OCI-M1 (cell line): ENCODE data around the gene DCAF11.

Experiments
- DNase-seq: peaks from one replicate; lab custom pipeline; 2025; lab: John Stamatoyannopoulos, UW

Gene DCAF11

DNA sequence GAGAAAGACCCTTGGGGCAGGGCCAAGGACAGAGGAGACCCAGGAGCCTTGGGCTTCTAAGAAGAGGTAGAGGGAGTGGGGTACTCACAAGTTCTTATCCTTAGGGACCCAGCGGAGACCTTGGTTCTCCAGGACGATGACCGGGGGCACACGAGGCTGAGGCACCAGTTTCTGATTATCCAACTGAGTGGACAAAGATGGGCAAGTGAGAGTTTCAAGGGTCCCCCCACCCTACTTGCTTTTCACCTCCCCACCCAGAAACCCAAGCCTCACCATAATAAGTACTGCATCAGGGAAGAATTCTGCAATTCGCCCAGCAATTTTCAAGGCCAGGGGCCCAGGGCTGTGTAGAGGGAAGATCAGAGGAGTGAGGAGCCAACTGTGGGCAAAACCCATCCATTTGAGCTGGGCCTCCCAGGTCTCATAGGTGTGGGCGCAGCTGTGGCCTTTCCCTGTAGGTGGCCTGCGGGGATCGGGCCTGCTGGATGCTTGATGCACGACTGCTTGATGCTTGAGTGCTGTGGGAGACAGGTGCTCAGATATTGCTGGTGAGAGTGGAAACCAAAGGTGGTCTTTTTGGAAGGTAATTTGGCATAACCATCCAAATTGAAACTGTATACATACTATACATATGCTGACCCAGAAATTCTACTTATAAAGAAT lies 24.8 kb downstream of the DCAF11 start:
- DNase-seq = no peak

DNA sequence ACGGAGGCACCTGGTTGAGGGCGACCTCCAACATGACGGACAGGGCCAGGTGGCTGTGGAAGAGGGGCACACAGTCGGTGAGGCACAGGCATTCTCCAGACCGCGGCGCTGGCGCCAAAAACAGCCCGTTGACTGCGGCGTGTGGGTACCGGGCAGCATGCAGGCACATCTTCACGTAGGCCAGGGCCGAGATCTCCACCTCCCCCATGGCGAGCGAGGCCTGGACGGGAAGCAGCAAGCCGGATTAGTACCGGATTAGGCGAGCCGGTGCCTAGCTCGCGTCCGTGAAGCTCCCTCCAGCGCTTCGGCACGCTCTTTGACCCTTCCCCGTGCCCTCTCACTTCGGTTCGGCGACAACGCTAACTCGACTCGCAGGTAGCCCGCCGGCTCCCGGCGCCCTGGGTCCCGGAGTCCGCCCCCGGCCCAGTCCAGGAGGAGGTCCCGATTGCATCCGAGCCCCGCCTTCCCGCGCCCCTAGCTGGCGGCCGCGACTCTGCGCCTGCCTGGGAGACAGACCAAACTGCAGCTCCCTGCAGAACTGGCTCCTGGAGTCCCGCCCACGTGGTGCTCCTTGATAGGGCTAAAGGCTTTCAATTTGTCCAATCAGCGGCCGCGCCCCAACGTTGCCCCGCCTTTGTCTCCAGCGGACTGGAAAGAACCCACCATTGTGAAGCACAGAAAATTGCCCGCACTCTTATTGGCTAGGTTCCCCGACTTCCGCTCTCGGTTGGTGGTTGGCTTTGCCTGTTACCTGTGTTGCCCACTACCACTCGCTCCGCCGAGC lies 26.7 kb downstream of the DCAF11 start, which contains the start of gene EMC9:
Gene EMC9 (minus strand): TSS at position 495 of the 784 bp plus-strand sequence. CDS start 287 bp downstream, at position 208.
- peak; percentile 99 for DNase-seq

DNA sequence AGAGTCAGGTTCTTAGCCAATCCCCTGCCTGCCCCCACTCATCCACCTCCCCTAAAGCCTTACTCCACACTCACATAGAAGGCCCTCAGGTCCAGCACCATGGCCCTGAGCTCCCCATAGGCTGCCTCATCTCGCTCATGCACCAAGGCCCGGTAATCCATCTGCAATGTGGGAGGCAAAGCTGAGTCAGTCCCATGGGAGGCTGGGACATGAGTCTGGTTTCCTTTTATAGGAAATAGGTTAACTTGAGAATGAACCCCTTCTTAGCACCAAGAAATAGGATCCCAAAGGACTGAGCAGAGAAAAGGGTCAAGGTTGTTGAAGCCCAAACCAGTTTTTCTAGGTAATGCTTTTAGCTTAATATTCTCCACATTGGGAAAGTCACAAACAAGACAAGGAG lies 28.9 kb downstream of the DCAF11 start:
- no peak for DNase-seq

DNA sequence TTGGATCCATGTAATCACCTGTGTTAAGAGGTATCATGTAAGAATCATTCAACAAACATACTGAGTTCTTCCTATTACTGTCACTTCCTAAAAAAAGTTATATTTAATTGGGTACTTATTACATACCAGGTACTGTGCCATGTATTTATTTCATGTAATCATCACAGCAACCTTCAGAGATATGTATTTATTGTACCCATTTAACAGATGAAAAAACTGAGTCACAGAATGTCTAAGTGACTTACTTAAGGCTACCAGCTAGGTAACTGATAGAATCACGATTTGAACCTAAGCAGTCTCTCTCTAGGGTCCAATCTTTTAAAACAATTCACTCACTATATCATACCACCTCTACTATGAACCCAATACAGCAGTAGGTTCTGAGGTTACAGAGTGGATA lies 29.9 kb downstream of the DCAF11 start:
- DNase-seq = no peak

DNA sequence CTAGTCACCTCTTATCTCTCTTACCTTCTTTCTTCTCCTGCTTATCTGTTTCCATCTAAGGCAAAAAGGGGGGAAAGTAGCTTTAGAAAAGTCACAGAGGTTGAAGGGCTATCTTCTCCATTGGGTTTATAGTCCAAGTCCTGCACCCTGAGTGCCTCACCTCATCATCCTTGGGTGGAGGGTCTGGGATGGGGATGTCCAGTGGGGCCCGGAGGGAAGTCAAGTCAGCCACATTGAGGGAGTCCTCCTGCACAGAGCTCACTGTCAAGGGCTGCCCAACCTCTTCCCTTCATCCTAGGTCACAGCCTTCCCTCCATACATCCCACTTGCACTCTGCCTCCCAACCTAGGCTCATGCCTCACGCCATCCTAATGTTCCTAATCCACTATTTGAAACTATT lies 30.6 kb downstream of the DCAF11 start:
- DNase-seq = no peak

DNA sequence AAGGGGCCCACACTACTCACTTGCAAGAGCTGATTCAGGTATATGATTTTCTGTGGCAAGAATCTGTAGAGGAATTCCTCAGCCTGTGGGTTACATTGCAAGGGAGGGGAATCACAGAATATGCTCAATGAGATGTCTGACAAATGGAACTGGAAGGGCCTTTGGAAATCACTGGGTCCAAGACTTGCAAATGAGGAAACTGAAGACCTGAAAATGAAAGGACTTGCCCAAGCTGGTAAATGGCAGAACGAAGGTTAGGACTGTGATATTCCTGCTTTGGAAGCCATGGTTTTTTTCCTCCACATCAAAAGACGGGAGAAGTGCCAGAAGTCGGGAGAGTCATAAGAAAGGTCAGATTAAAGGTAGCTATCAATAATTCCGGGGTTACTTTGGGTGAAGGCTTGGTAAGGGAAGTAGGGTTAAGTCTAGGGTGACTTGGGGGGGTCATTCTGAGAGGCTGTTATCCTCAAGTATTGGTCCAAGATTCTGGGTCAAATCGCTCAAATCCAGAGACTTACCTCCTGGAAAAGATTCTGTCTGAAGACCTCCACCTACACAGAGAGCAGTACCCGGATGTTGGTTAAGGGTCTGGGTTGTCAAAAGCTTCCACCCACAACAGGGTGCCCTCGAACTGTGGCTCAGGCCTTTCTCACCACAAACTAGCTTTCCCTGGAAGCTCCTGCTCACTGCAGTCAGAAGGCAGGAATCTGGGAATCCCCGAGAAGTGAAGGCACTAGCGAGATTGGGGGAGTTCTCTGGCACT lies 31.3 kb downstream of the DCAF11 start:
- DNase-seq = peak; percentile 59

DNA sequence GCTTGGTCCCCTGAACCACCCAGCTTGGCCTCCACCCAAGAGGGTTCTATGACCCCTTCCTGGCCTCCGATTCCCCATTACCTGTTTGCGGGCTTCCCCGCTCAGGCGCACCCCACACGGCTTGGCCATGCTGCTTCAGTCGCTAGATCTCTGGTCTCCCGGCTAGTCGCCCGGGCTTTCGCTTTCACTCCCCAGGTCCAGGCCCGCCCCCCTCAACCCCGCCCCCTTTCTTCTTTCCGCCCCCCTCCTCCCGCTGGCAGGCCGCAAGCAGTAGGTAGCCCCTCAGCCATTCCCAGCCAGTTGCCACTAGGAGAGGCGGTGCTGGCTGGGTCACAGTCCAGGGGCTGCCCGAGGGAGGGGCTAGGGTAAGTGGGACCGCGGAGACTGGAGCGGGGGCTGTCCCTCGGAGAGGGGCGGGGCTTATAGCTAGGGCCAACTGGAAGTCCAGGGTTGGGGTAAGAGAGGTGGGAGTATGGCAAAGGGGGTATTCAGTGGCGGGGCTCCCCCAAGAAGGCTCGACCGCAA lies 31.9 kb downstream of the DCAF11 start, which contains the start of gene PSME2:
Gene PSME2 (minus strand): TSS at position 158 of the 525 bp plus-strand sequence. CDS start 29 bp downstream, at position 129.
- peak; percentile 97 for DNase-seq

DNA sequence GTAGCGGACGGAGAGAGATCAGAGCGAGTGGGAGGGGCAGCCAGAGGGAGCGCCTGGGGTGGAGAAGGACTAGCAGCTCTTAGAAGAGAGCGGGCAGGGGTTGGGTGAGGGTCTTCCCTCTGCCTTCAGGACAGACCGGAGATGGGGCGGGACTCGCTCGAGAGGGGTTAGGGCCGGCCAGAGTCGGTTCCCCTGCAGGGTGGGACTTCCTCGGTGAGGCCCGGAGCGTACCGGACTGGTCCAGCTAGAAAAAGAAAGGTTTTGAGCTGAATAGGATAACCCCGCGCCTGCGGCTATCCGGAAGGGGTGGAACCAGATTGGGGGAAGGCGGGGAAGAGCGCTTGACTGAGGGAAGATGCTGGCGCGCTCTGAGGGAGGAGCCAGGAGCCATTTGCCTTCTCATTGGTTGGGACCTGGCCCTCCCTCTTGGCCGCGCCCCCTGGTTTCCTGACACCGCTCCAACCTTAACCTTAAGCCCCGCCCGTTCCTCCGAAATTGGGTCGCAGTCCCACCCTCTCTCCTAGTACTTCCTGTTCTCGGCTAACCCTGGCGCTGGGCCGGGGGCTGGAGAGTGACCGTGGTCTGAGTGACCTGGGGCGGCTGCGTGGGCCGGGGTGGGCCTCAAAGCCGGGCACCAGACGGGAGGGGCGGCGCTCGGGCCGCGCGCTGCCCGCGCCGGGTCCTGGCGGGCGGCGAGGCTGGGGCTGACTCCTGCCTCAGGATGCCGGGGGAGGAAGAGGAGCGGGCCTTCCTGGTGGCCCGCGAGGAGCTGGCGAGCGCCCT lies 32.6 kb downstream of the DCAF11 start, which contains the start of gene RNF31:
Gene RNF31 (plus strand): TSS at position 521 of the 783 bp plus-strand sequence. CDS start 201 bp downstream, at position 722.
- peak; percentile 98 for DNase-seq

DNA sequence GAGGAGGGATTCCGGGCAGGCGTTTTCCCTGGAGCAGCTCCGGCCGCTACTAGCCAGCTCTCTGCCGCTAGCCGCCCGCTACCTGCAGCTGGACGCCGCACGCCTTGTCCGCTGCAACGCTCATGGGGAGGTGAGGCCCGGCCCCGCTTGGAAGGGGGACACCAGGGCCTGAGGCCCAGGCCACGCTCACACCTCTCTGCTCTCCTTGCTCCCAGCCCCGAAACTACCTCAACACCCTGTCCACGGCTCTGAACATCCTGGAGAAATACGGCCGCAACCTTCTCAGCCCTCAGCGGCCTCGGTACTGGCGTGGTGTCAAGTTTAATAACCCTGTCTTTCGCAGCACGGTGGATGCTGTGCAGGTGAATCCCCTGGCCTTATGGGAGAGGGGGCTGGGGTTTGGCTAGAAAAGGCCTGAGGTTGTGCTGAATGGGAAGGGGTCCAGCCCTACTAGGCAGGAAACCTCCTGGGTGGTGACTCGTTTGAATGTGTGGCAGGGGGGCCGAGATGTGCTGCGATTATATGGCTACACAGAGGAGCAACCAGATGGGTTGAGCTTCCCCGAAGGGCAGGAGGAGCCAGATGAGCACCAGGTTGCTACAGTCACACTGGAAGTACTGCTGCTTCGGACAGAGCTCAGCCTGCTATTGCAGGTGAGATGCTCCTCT lies 33.3 kb downstream of the DCAF11 start:
- DNase-seq = peak; percentile 48

DNA sequence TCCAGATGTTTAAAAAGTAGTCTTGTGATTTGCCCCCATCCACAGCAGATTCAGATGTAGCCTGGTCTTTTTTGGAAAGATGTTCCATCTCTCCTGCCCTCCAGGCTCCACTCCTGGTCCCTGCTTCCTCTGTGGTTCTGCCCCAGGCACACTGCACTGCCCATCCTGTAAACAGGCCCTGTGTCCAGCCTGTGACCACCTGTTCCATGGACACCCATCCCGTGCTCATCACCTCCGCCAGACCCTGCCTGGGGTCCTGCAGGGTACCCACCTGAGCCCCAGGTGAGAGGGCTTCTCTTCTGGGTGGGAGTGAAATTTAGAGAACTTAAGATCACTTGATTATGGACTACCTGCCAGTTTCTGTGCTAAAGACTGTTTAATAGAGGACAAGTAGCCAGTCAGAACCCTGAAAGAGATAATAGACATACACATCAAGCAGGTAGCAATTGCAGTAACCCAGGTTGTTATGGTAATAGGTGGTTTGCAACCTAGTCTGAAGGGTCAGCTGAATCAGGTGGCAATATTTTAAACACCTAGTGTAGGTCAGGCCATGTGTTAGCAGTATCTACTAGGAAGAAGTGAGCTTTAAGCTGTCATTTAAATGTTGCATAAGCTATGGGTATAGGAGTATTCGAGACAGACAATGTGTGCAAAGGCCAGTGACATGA lies 34.9 kb downstream of the DCAF11 start:
- DNase-seq = no peak

DNA sequence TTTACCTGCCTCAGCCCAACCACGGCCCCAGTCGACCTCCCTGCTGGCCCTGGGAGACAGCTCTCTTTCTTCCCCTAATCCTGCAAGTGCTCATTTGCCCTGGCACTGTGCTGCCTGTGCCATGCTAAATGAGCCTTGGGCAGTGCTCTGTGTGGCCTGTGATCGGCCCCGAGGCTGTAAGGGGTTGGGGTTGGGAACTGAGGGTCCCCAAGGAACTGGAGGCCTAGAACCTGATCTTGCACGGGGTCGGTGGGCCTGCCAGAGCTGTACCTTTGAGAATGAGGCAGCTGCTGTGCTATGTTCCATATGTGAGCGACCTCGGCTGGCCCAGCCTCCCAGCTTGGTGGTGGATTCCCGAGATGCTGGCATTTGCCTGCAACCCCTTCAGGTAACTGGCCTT lies 35.5 kb downstream of the DCAF11 start:
- no peak for DNase-seq

DNA sequence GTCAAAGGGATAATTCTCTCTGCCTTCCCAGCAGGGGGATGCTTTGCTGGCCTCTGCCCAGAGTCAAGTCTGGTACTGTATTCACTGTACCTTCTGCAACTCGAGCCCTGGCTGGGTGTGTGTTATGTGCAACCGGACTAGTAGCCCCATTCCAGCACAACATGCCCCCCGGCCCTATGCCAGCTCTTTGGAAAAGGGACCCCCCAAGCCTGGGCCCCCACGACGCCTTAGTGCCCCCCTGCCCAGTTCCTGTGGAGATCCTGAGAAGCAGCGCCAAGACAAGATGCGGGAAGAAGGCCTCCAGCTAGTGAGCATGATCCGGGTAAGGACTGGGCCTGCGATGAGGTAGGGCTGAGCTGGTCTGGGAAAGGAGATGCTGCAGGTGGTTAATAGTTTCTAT lies 36.0 kb downstream of the DCAF11 start:
- DNase-seq = no peak

DNA sequence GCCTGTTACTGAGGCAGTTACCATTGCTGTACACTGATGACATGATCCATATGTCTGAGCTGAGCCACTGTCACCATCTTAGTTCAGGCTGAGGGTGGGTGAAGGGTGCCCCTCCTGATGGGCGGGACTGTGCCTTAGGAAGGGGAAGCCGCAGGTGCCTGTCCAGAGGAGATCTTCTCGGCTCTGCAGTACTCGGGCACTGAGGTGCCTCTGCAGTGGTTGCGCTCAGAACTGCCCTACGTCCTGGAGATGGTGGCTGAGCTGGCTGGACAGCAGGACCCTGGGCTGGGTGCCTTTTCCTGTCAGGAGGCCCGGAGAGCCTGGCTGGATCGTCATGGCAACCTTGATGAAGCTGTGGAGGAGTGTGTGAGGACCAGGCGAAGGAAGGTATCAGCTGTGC lies 36.4 kb downstream of the DCAF11 start:
- no peak for DNase-seq

DNA sequence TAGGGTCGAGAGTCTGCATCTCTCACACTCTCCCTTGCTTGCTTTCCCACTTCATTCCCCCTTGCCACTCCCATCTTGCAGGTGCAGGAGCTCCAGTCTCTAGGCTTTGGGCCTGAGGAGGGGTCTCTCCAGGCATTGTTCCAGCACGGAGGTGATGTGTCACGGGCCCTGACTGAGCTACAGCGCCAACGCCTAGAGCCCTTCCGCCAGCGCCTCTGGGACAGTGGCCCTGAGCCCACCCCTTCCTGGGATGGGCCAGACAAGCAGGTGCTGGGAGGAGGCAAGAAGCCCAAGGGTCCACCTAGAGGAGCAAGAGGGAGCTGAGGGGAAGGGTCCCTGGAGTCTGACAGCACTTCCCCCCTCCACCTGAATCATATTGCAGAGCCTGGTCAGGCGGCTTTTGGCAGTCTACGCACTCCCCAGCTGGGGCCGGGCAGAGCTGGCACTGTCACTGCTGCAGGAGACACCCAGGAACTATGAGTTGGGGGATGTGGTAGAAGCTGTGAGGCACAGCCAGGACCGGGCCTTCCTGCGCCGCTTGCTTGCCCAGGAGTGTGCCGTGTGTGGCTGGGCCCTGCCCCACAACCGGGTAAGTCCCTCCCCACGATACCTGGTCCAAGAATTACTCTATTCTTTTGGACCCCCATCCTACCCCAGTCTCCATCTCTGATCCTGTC lies 37.0 kb downstream of the DCAF11 start:
- DNase-seq = no peak

DNA sequence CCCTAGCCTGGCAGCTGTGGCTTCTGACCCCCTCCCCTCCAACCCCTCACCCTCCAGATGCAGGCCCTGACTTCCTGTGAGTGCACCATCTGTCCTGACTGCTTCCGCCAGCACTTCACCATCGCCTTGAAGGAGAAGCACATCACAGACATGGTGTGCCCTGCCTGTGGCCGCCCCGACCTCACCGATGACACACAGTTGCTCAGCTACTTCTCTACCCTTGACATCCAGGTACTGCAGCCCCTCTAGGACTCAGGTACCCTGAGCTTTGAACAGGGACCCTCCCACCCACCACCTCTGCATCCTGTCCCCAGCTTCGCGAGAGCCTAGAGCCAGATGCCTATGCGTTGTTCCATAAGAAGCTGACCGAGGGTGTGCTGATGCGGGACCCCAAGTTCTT lies 40.5 kb downstream of the DCAF11 start:
- DNase-seq = no peak

DNA sequence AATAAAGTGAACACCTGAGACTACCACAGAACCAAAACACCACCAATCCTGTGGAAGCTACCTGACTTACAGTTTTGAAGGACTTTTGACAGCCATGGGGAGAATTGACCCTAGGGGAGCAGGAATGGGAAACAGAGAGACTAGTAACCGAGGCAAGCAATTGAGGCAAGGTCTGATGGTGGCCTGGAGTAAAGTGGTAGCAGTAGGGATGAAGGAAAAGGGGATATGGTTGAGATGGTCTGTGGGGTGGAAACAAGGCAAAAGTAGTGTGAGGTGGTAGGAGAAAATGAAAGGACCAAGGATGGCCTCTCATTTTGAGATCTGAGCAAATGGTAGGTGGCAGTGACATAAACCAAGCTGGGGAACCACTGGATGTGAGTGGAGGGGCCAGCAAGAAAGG lies 42.3 kb downstream of the DCAF11 start:
- no peak for DNase-seq

DNA sequence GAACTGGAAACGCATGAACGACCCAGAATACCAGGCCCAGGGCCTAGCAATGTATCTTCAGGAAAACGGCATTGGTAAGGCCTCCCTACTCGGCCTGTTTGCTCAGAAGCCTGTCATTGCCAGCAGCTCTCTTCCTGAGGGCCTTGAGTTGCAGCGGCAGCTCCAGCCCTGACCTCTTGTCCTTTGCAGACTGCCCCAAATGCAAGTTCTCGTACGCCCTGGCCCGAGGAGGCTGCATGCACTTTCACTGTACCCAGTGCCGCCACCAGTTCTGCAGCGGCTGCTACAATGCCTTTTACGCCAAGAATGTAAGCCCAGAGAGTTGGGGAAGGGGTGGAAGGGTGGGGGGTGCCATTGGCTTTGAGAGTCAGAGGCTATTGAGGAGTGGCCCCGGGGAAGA lies 42.8 kb downstream of the DCAF11 start:
- no peak for DNase-seq

DNA sequence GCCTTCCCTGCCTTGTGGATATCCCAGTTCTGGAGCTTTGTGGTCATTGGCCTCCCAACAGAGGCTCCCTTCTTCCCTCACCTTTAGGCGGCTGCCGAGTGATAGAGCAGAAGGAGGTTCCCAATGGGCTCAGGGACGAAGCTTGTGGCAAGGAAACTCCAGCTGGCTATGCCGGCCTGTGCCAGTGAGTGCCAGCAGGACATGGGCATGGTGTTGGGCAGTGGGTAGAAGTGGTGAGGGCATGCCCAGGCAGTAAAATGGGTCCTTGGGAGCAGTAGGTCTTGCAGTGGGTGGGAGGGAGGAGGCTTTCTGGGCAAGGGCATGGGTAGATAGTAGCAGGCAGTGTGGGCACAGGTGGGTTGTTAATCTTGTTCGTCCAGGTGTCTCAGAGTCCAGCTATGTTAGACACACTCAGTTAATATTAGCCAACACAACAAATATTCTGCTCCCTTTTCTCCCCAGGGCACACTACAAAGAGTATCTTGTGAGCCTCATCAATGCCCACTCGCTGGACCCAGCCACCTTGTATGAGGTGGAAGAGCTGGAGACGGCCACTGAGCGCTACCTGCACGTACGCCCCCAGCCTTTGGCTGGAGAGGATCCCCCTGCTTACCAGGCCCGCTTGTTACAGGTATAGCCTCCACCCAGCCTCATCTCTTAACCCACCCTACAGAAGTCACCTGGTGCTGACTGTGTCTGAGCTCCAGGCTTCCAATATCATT lies 45.4 kb downstream of the DCAF11 start:
- DNase-seq = no peak

DNA sequence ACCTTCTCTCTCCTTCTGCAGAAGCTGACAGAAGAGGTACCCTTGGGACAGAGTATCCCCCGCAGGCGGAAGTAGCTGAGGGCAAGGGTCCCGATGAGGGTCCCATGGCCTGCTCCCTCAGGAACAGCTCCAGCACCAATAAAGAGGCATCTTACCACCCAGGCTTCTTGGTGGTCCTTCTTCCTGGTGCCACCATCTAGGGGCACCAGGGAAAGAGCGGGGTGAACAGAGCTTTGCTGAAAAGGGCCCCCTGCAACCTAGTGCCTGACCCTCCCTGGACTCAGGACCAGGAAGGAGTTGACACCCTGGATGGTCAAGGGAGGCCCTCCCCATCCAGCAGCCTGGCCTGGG lies 45.9 kb downstream of the DCAF11 start:
- no peak for DNase-seq
